Naive thymus-derived CD4-positive, alpha-beta T cell (primary cell): ENCODE measurements around the gene USP25. TPM values are rescaled to one million over a fixed set of nuclear protein-coding genes. Genes with fewer than 3 reads are reported as not detected.

Experiments
- ATAC-seq: fragments of 150-1000 bp; cut with Tn5 transposase; 2 replicates; pipeline ENCODE4 v1.10.0; 2021; ENCODE audit warnings: mild to moderate bottlenecking, moderate library complexity
- CTCF ChIA-PET: fragments of 350-600 bp; sonication (Branson Sonifier 250); formaldehyde crosslinking; loops from one replicate; lab custom pipeline; 2021; ENCODE audit warnings: antibody characterized with exemption; lab: Charles Lee
- POLR2A ChIA-PET: fragments of 350-600 bp; sonication (Branson Sonifier 250); formaldehyde crosslinking; loops from one replicate; lab custom pipeline; 2021; ENCODE audit warnings: antibody characterized with exemption, inconsistent platforms; lab: Charles Lee
- DNase-seq, 9 donors: peaks; one replicate each; pipeline versions ENCODE4 v3.0.0 to v3.0.0-alpha.2; 2020 to 2022; ENCODE audit warnings: mixed read lengths in 1 of 9
- H3K27ac ChIP-seq: one replicate; pipeline ENCODE4 v1.7.0; 2013; ENCODE audit warnings: mild to moderate bottlenecking, low read depth, low read length, moderate library complexity
- H3K27me3 ChIP-seq, 2 donors: one replicate each; pipeline ENCODE4 v1.7.0; 2013; ENCODE audit warnings: low read length in 2 of 2, mild to moderate bottlenecking in 2 of 2, moderate library complexity in 2 of 2; ENCODE audit not compliant: control insufficient read depth in 2 of 2, insufficient read depth in 2 of 2
- H3K36me3 ChIP-seq, 3 experiments: 1 replicate in 2 of 3; 2 replicates in 1 of 3; pipeline ENCODE4 v1.7.0; 2013; ENCODE audit warnings: low read length in 3 of 3, mild to moderate bottlenecking in 3 of 3, moderate library complexity in 1 of 3; ENCODE audit not compliant: insufficient read depth in 3 of 3, control insufficient read depth in 2 of 3
- H3K4me1 ChIP-seq, 2 donors: one replicate each; pipeline ENCODE4 v1.7.0; 2013; ENCODE audit warnings: low read length in 2 of 2, mild to moderate bottlenecking in 2 of 2, moderate library complexity in 1 of 2; ENCODE audit not compliant: control insufficient read depth in 2 of 2, insufficient read depth in 2 of 2
- H3K4me3 ChIP-seq: 2 replicates; pipeline ENCODE4 v1.7.0; 2013; ENCODE audit warnings: mild to moderate bottlenecking, low read length
- H3K9me3 ChIP-seq, 3 experiments: 1 replicate in 2 of 3; 2 replicates in 1 of 3; pipeline ENCODE4 v1.7.0; 2013; ENCODE audit warnings: low read length in 3 of 3; ENCODE audit not compliant: control insufficient read depth in 2 of 3
- H3K27ac Mint-ChIP-seq, 9 donors: one replicate each; pipeline ENCODE4 v1.8.0; 2020 to 2022; ENCODE audit warnings: mixed read lengths in 9 of 9, mild to moderate bottlenecking in 8 of 9, moderate library complexity in 5 of 9, inconsistent platforms in 2 of 9
- H3K27me3 Mint-ChIP-seq, 5 donors: one replicate each; pipeline ENCODE4 v1.8.0; 2021 to 2022; ENCODE audit warnings: mixed read lengths in 5 of 5, mild to moderate bottlenecking in 1 of 5
- H3K36me3 Mint-ChIP-seq, 5 donors: one replicate each; pipeline ENCODE4 v1.8.0; 2020 to 2022; ENCODE audit warnings: mixed read lengths in 5 of 5, mild to moderate bottlenecking in 3 of 5, inconsistent platforms in 1 of 5
- H3K4me1 Mint-ChIP-seq, 7 donors: one replicate each; pipeline ENCODE4 v1.8.0; 2020 to 2022; ENCODE audit warnings: mixed read lengths in 7 of 7, mild to moderate bottlenecking in 3 of 7, inconsistent platforms in 1 of 7
- H3K4me3 Mint-ChIP-seq, 10 donors: one replicate each; pipeline ENCODE4 v1.8.0; 2020 to 2022; ENCODE audit warnings: mild to moderate bottlenecking in 10 of 10, mixed read lengths in 10 of 10, moderate library complexity in 6 of 10, inconsistent platforms in 2 of 10
- H3K9me3 Mint-ChIP-seq, 11 donors: one replicate each; pipeline ENCODE4 v1.8.0; 2020 to 2022; ENCODE audit warnings: mixed read lengths in 11 of 11, mild to moderate bottlenecking in 4 of 11, inconsistent platforms in 1 of 11, moderate library complexity in 1 of 11
- intact Hi-C, 2 donors: fragments of 100-400 bp; cut with micrococcal nuclease; formaldehyde crosslinking; loops; one replicate each; pipeline ENCODE4 v1.15.1; 2023
- polyA plus RNA-seq, 2 donors: library from polyadenylated mRNA; unstranded; fragments of 300-500 nt; fragmentation: Illumina TruSeq; gene quantifications; one replicate each; pipeline ENCODE4 v1.2.3, GENCODE V29; 2021
- total RNA-seq, 6 experiments: library from RNA in 5 of 6; stranded (reverse) in 5 of 6; gene quantifications; 1 replicate in 5 of 6; 2 replicates in 1 of 6; pipeline ENCODE4 v1.2.3 and lab custom pipeline; 2021 to 2026

The USP25 gene
- total and polyA plus RNA-seq, 7 experiments from 2014 or later = 9.6 to 67.4 (median 52.0) TPM

DNA sequence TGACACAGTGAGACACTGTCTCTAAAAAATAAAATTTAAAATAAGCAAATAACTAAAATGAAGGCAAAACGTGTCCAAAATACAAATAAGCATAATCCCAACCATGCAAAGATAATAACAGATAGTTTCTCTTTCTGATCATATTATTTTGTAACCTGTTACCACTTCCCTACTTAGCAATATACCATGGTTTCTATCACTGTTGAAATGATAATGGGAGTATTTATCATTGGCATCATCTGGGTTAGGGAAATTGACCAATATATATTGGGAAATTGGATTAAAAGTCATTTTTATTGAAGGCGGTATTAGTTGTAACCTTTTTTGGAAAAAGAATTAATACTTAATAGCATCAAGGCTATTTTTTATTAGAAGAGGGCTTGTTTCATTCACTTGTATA lies 47.0 kb downstream of the USP25 start:
- H3K4me3 ChIP-seq = no peak overlapping the region
- no peak for DNase-seq
- Mint-ChIP-seq H3K9me3 (peaks cover 0 to 9% (median 0%) of the 10 kb centered on the region in 11 donors), H3K4me1 (peaks cover 16 to 56% (median 34%) of the 10 kb centered on the region in 7 donors), H3K36me3 (peaks cover 18 to 39% (median 32%) of the 10 kb centered on the region in 5 donors), H3K27me3 (no peaks in the 10 kb centered on the region), H3K27ac (peak overlapping the region in 1 of 9 donors; percentile 62), H3K4me3 (peak overlapping the region in 1 of 10 donors; percentile 5)
- ChIA-PET CTCF (interaction anchor here (0.6 kb wide), 1 partner anchor 223 kb away, joined by 3 read pairs; no protein-coding TSS in a partner anchor), POLR2A (interaction anchor here (0.6 kb wide), 1 partner anchor 64 kb away, joined by 3 read pairs; no protein-coding TSS in a partner anchor)
- peaks cover 0 to 4% of the 10 kb centered on the region in 2 donors for H3K4me1 ChIP-seq
- intact Hi-C loops = loop anchor here in 1 of 2 donors (2.0 kb wide), 2 partner anchors 18 to 44 kb away; no protein-coding TSS in a partner anchor
- no peaks in the 10 kb centered on the region for H3K9me3 ChIP-seq
- H3K27me3 ChIP-seq = no peaks in the 10 kb centered on the region
- no peak overlapping the region for H3K27ac ChIP-seq
- H3K36me3 ChIP-seq = peaks cover 0 to 16% (median 7%) of the 10 kb centered on the region in 3 experiments
- no peak for ATAC-seq

DNA sequence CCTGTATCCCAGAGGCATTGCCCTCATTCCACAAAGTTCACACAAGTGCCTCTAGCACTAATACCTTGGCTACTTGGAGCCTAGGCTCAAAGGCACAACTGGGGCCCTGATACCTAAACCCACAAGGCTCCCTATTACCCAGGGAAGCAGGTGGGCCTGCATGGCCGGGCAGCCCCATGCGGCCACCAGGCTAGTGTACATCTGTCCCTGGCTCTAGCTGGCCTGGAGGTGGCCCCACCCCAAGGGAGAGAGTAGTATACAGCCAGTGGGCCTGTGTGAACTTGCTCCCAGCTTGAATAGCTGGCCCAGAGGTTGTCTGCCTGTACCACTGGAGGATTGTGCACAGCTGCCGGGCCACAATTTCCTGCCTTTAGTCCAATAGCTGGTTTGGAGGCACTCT lies 52.2 kb downstream of the USP25 start:
- Mint-ChIP-seq H3K27ac (no peak overlapping the region), H3K4me1 (peaks cover 16 to 47% (median 41%) of the 10 kb centered on the region in 7 donors), H3K27me3 (no peaks in the 10 kb centered on the region), H3K9me3 (peaks cover 0 to 18% (median 2%) of the 10 kb centered on the region in 11 donors), H3K36me3 (peaks cover 21 to 50% (median 42%) of the 10 kb centered on the region in 5 donors), H3K4me3 (no peak overlapping the region)
- no peak for DNase-seq
- no peak for ATAC-seq
- Histone ChIP-seq H3K36me3 (peaks cover 0 to 25% (median 13%) of the 10 kb centered on the region in 3 experiments), H3K4me3 (no peak overlapping the region), H3K27ac (no peak overlapping the region), H3K9me3 (no peaks in the 10 kb centered on the region), H3K4me1 (peaks cover 0 to 7% of the 10 kb centered on the region in 2 donors), H3K27me3 (no peaks in the 10 kb centered on the region)
- POLR2A ChIA-PET = no interaction called here
- intact Hi-C loops = loop anchor here in 1 of 2 donors (2.0 kb wide), 1 partner anchor 17 kb away; no protein-coding TSS in a partner anchor
- CTCF ChIA-PET = interaction anchor here (0.5 kb wide), 1 partner anchor 31 kb away, joined by 3 read pairs; no protein-coding TSS in a partner anchor

DNA sequence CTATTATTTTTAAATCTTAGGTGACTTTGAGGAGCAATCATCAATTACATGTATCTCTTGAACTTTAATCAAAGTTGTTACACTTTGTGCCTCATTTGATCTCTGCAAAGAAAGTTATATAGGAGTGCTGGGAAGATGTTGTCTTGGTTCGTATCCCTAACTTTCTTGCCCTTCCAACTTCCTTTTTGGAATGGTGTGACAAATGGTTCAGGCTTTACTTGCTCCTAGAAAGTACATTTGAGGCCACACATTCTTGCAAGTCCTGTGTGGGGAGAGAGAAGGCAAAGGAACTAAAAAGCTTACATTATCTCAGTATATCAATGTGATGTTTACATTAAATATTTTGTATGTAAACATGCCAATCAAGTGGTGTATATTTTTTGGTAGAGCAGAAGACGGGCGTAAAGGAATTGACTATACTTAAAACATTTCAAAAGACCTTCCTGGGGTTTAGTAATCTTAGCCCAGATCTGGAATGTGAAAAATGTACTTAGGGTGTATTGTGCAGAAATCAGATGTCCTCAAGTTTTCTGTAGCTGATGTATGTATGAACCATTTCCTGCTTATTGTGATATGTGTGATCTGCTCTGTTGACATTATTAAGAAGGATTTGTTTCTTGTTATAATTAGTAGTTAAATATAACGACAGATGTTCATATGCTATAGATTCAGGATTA lies 59.2 kb downstream of the USP25 start:
- ATAC-seq = no peak
- peaks cover 12 to 69% (median 59%) of the 10 kb centered on the region in 7 donors for H3K4me1 Mint-ChIP-seq

DNA sequence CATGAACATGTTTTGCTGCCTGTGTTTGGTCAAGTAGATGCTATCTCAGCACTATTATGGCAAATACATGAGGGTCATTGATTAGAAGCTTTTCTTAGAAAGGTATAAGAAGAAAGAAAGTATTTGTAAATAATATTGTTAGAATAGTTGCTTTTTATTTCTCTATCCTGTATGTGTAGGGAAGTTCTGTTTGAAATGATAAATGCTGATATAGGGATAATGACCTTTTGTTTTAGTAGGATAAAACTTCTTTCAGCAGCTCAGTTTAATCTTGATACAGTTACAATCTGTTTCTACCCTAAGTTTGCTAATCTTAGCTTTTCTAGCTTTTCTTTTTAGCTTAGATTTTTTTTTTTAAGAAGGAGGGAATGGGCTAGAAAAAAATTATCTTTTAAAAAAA lies 63.3 kb downstream of the USP25 start:
- ChIA-PET POLR2A (no interaction called here), CTCF (no interaction called here)
- DNase-seq (no peak), ATAC-seq (no peak)
- no peaks in the 10 kb centered on the region for H3K27me3 ChIP-seq
- H3K4me3 ChIP-seq = no peak overlapping the region
- Mint-ChIP-seq H3K4me1 (peaks cover 37 to 81% (median 73%) of the 10 kb centered on the region in 7 donors), H3K36me3 (peaks cover 11 to 50% (median 17%) of the 10 kb centered on the region in 5 donors), H3K4me3 (no peak overlapping the region), H3K27me3 (no peaks in the 10 kb centered on the region), H3K9me3 (no peaks in the 10 kb centered on the region), H3K27ac (no peak overlapping the region)
- no peaks in the 10 kb centered on the region for H3K9me3 ChIP-seq
- H3K4me1 ChIP-seq = peaks cover 0 to 12% of the 10 kb centered on the region in 2 donors
- H3K27ac ChIP-seq = no peak overlapping the region
- intact Hi-C loops = loop anchor here in 1 of 2 donors (5.0 kb wide), 1 partner anchor 34 kb away; no protein-coding TSS in a partner anchor
- H3K36me3 ChIP-seq = no peaks in the 10 kb centered on the region

More for the DNA sequence above, 59.2 kb downstream of the USP25 start:
- Mint-ChIP-seq H3K27me3 (no peaks in the 10 kb centered on the region), H3K4me3 (no peak overlapping the region), H3K9me3 (peaks cover 0 to 7% (median 0%) of the 10 kb centered on the region in 11 donors), H3K36me3 (peaks cover 0 to 41% (median 15%) of the 10 kb centered on the region in 5 donors), H3K27ac (peak overlapping the region in 1 of 9 donors; percentile 8)
- intact Hi-C loops = no loop called here
- POLR2A ChIA-PET = no interaction called here
- no peak overlapping the region for H3K4me3 ChIP-seq
- H3K27ac ChIP-seq = no peak overlapping the region
- no peaks in the 10 kb centered on the region for H3K9me3 ChIP-seq
- no peak for DNase-seq
- peaks cover 0 to 4% of the 10 kb centered on the region in 2 donors for H3K4me1 ChIP-seq
- CTCF ChIA-PET = no interaction called here
- no peaks in the 10 kb centered on the region for H3K27me3 ChIP-seq
- no peaks in the 10 kb centered on the region for H3K36me3 ChIP-seq

DNA sequence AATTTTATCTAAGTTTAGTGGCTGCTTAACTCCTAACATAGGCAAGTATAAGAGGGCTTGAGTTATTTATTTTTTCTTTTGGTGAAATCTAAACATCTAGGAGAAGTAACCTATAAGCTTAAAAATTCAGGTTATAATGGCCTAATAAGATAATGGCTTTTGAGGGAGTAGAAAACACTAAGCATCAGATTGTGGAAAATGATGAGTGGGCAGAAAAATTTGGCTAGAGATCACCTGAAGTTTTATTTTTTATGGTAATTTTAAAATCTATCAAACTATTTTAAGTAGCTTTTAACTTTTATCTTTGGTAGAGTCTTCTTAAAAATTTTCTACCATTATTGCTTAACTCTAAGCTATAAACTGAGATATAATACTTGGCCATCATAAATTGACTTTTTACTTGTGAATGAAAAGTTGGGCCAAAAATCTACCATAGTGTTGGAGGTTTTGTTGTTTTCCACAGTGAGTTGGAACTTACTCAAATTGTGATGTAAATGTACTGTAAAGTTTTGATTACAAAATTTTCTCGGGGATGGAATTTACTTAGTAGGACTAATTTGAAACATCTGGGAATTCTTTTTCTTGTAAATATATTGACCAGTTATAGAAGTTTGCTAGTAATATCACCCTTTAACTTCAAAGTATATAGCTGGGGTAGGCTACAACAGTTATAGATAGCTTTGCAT lies 63.9 kb downstream of the USP25 start:
- no peak overlapping the region for H3K4me3 Mint-ChIP-seq
- POLR2A ChIA-PET = no interaction called here
- Histone ChIP-seq H3K27ac (no peak overlapping the region), H3K36me3 (no peaks in the 10 kb centered on the region), H3K4me1 (peaks cover 0 to 12% of the 10 kb centered on the region in 2 donors), H3K27me3 (no peaks in the 10 kb centered on the region), H3K9me3 (no peaks in the 10 kb centered on the region), H3K4me3 (no peak overlapping the region)
- H3K9me3 Mint-ChIP-seq = no peaks in the 10 kb centered on the region
- CTCF ChIA-PET = no interaction called here
- DNase-seq (no peak), ATAC-seq (no peak)
- H3K27me3 Mint-ChIP-seq = no peaks in the 10 kb centered on the region
- H3K4me1 Mint-ChIP-seq = peaks cover 35 to 81% (median 73%) of the 10 kb centered on the region in 7 donors
- H3K27ac Mint-ChIP-seq = peak overlapping the region in 2 of 9 donors; percentile 12 to 23
- peaks cover 11 to 52% (median 21%) of the 10 kb centered on the region in 5 donors for H3K36me3 Mint-ChIP-seq
- intact Hi-C loops = loop anchor here in 1 of 2 donors (2.0 to 5.0 kb wide), 2 partner anchors 17 to 34 kb away; no protein-coding TSS in a partner anchor

DNA sequence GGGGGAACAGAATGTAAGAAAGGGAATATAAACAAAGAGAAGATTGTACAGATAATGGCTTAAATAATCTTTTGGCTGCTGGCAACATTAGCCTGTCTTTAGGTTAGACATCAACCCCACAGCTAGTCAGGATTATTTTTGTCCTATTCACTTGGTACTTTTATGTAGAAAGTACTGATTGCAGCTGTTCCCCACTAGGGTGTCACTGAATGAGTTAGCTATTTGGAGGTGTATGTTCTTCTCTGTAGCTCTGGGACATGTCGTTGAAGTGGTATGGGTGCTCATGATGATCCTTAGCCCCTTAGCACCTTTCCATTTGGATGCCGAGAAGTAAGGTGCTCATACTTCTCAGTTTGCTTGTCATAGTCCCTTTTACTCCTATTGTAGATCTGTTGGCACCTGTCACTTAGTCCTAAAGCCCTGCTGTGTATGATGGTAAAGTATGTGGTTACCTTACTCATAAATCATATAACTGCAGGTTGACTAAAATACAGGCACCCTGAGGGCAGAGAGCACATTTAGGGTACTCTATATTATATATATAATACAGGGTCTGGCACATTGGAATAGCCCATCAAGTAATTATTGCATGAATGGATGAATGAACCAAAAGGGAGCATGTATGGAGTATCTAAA lies 64.6 kb downstream of the USP25 start:
- Histone ChIP-seq H3K27ac (no peak overlapping the region), H3K4me3 (no peak overlapping the region), H3K9me3 (no peaks in the 10 kb centered on the region), H3K27me3 (no peaks in the 10 kb centered on the region), H3K4me1 (peaks cover 0 to 12% of the 10 kb centered on the region in 2 donors), H3K36me3 (no peaks in the 10 kb centered on the region)
- Mint-ChIP-seq H3K4me3 (no peak overlapping the region), H3K27ac (peak overlapping the region in 3 of 9 donors; percentile 20 to 36 (median 23)), H3K27me3 (no peaks in the 10 kb centered on the region), H3K4me1 (peaks cover 32 to 81% (median 69%) of the 10 kb centered on the region in 7 donors), H3K9me3 (no peaks in the 10 kb centered on the region), H3K36me3 (peaks cover 11 to 54% (median 21%) of the 10 kb centered on the region in 5 donors)
- ChIA-PET CTCF (no interaction called here), POLR2A (no interaction called here)
- intact Hi-C loops = loop anchor here in 1 of 2 donors (2.0 to 5.0 kb wide), 2 partner anchors 18 to 33 kb away; no protein-coding TSS in a partner anchor
- no peak for DNase-seq
- no peak for ATAC-seq
